ENCODE results near the gene ASB14.
"Not testable (repeated sequence)": the region's sequence is repeated elsewhere in the genome, so short reads cannot be mapped to it uniquely, and the experiment has no call there.

DNA sequence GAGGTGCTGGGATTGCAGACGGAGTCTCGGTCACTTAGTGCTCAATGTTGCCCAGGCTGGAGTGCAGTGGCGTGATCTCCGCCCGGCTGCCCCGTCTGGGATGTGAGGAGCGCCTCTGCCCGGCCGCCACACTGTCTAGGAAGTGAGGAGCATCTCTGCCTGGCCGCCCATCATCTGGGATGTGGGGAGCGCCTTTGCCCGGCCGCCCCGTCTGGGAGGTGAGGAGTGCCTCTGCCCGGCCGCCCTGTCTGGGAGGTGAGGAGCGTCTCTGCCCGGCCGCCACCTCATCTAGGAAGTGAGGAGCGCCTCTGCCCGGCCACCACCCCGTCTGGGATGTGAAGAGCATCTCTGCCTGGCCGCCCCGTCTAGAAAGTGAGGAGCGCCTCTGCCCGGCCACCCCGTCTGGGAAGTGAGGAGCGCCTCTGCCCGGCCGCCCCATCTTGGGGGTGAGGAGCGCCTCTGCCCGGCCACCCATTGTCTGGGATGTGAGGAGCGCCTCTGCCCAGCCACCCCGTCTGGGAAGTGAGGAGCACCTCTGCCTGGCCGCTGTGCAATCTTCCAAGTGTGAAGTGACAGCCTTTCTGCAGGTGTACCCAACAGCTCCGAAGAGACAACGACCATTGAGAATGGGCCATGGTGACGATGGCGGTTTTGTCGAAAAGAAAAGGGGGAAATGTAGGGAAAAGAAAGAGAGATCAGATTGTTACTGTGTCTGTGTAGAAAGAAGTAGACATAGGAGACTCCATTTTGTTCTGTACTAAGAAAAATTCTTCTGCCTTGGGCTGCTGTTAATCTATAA, 46.0 kb upstream of the ASB14 start:
- TF ChIP-seq, protein P1, sequence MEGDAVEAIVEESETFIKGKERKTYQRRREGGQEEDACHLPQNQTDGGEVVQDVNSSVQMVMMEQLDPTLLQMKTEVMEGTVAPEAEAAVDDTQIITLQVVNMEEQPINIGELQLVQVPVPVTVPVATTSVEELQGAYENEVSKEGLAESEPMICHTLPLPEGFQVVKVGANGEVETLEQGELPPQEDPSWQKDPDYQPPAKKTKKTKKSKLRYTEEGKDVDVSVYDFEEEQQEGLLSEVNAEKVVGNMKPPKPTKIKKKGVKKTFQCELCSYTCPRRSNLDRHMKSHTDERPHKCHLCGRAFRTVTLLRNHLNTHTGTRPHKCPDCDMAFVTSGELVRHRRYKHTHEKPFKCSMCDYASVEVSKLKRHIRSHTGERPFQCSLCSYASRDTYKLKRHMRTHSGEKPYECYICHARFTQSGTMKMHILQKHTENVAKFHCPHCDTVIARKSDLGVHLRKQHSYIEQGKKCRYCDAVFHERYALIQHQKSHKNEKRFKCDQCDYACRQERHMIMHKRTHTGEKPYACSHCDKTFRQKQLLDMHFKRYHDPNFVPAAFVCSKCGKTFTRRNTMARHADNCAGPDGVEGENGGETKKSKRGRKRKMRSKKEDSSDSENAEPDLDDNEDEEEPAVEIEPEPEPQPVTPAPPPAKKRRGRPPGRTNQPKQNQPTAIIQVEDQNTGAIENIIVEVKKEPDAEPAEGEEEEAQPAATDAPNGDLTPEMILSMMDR (IDR thresholded peaks at IDR 0.05), result not testable (repeated sequence)
- TF ChIP-seq EZH2phosphoT487, EZH2 (IDR thresholded peaks at IDR 0.05): not testable (repeated sequence)

Data from neural progenitor cell (in vitro differentiated cells).